NCI-H1105 treated with DMSO at 0.1 percent for 48 hours (cell line): ENCODE results near the gene IPO4.

Source experiments
- DNase-seq: peaks from one replicate; lab custom pipeline; 2025; lab: John Stamatoyannopoulos, UW

Gene IPO4

DNA sequence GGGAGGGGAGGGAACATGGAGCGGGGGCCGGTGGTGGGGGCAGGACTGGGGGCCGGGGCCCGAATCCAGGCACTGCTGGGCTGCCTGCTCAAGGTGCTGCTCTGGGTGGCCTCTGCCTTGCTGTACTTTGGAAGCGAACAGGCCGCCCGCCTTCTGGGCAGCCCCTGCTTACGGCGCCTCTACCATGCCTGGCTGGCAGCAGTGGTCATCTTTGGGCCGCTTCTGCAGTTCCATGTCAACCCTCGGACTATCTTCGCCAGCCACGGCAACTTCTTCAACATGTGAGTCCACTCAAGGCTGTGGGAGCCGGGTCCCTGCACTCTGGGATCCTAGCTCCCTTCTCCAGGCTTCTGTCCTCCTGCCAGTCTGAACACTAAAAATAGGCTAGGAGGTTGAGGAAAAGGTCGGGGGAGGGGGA, 57.1 kb downstream of the IPO4 start:
- DNase-seq = no peak

DNA sequence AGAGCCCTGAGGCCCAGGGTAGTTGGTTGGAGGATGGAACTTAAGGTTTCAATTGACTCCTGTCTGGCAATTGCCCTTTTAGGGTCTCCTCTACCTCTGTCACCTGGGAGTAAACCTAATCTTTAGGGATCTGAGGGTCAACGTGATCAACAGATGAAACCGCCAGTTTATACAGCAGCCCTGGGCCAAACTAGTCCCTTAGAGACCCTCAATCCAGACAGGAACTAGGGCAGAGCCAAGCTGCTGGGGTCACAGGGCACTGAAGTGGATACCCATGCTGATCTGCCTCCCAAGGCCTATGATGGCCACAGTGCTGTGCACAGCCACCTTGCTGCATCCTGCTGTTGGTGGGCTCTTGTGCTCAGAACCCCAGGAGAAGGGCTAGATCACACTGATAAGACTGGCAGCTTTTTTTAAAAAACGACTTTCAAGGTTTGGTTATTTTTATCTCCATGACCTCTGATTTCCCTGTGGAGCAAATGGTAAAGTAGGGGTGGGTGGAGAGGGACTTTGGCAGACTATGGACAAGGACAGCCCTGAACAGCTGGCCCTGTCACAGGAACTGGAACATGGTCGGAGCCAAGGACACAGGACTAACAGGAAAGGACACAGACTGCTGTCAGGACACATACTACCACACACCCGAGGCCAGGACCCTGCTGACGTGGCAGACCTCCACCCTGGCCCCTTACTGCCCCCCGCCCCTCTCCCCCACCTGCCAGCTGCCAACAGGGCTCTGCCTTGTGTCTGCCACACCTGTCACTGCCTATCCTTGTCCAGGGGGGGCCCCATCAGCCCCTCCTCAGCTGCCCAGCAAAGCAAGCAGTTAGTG, 57.7 kb downstream of the IPO4 start:
- no peak for DNase-seq

DNA sequence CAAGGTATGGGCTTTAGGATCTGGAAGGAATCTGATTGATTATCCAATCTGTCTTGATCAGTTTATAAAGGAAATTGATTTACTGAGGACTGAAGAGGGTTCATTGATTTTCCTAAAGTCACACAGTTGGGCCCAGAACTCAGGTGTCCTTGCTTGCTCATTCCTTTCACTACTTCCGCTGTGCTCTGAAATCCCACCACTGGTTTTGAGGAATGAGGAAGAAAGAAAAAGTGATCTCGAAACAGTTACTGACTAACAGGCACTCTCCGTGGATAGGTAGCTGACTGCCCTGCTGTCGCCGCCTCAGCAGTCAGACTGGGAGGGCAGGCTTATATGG, 58.3 kb downstream of the IPO4 start, which contains the start of gene FITM1:
Gene FITM1 (plus strand): TSS at position 280 of the 337 bp plus-strand sequence. CDS start 905 bp downstream, outside the sequence.
- no peak for DNase-seq
